Smooth muscle cell (in vitro differentiated cells): Measurements from ENCODE around the gene USP35. TPM values are rescaled to one million over a fixed set of nuclear protein-coding genes. Genes with fewer than 3 reads are reported as not detected.

Experiments
- DNase-seq: peaks from one replicate; lab custom pipeline; 2025; ENCODE audit not compliant: unreplicated experiment; lab: John Stamatoyannopoulos, UW
- H2AFZ ChIP-seq: fragments of 200-600 bp; sonication (generic); 2 replicates; pipeline ENCODE4 v1.6.0; 2016; ENCODE audit warnings: antibody characterized with exemption, low read depth, mild to moderate bottlenecking
- H3F3A ChIP-seq: fragments of 200-600 bp; sonication (generic); 2 replicates; pipeline ENCODE4 v1.6.0; 2017; ENCODE audit warnings: antibody characterized with exemption, low read depth
- H3K27ac ChIP-seq: fragments of 200-600 bp; sonication (generic); 2 replicates; pipeline ENCODE4 v1.5.1; 2016; ENCODE audit warnings: low read depth, mild to moderate bottlenecking
- H3K27me3 ChIP-seq: fragments of 200-600 bp; sonication (generic); 2 replicates; pipeline ENCODE4 v1.6.1; 2016; ENCODE audit warnings: low read depth, mild to moderate bottlenecking
- H3K36me3 ChIP-seq: fragments of 200-600 bp; sonication (generic); 2 replicates; pipeline ENCODE4 v1.5.1; 2016; ENCODE audit warnings: low read depth
- H3K4me1 ChIP-seq: fragments of 200-600 bp; sonication (generic); 2 replicates; pipeline ENCODE4 v1.5.1; 2016; ENCODE audit warnings: low read depth
- H3K4me2 ChIP-seq: fragments of 200-600 bp; sonication (generic); 2 replicates; pipeline ENCODE4 v1.6.0; 2016; ENCODE audit warnings: mild to moderate bottlenecking
- H3K4me3 ChIP-seq: fragments of 200-600 bp; sonication (generic); 2 replicates; pipeline ENCODE4 v1.5.1; 2016; ENCODE audit warnings: mild to moderate bottlenecking
- H3K79me2 ChIP-seq: fragments of 200-600 bp; sonication (generic); 2 replicates; pipeline ENCODE4 v1.6.0; 2016; ENCODE audit warnings: low read depth, mild to moderate bottlenecking
- H3K9ac ChIP-seq: fragments of 200-600 bp; sonication (generic); 2 replicates; pipeline ENCODE4 v1.6.0; 2016; ENCODE audit warnings: low read depth
- H3K9me3 ChIP-seq: fragments of 200-600 bp; sonication (generic); replicated peaks from 2 replicates; pipeline ENCODE4 v1.5.1; 2016; ENCODE audit warnings: low read depth
- H4K20me1 ChIP-seq: fragments of 200-600 bp; sonication (generic); 2 replicates; pipeline ENCODE4 v1.6.0; 2016; ENCODE audit warnings: low read depth
- WGBS: methylation state at CpG from one replicate; pipeline ENCODE4 v1.1.7; 2016; ENCODE audit warnings: low lambda C conversion rate; 5-methylcytosine and 5-hydroxymethylcytosine counted together
- polyA plus RNA-seq: library from polyadenylated mRNA; unstranded; fragments of >200 nt; fragmentation: Nextera tagmentation; extraction: Ambion mirVana; gene quantifications from 2 replicates; pipeline ENCODE4 v1.2.1, GENCODE V29; 2016
- total RNA-seq: library from RNA; depleted of rRNA; stranded (reverse); fragments of >200 nt; gene quantifications from 2 replicates; pipeline ENCODE4 v1.2.3, GENCODE V29; 2014
- TF ChIP-seq, protein P1 (sequence below): fragments of 200-600 bp; sonication (generic); IDR thresholded peaks from 2 replicates; pipeline ENCODE4 v1.5.1; 2017; ENCODE audit warnings: borderline replicate concordance, mild to moderate bottlenecking, antibody characterized with exemption; ENCODE audit not compliant: insufficient read depth, poor library complexity, severe bottlenecking

Gene USP35
- total and polyA plus RNA-seq, 2 experiments from 2014 or later, result 4.5 to 9.5 TPM

DNA sequence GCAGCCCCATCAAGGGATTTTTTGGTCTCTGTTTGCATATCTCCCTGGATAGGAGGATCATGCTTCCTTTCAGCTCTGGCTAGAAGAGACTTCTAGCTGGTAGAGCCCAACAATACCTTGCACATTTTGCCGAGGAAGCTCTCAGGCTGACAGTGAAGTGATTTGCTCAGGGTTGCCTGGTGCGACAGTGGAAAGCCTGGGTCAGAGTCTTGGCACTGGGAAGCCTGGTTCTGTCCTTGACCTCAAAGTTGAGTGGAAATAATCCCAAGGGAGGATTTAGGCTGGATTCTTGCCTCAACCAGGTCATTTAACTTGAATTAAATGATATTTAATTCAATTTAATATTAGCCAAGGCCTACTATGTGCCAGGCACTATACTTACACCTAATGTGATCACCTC, 24.9 kb upstream of the USP35 start:
- H3K27ac ChIP-seq, result no peak overlapping the region
- H3K4me1 ChIP-seq, result peaks cover 2% of the 10 kb centered on the region
- no peaks in the 10 kb centered on the region for H3K36me3 ChIP-seq
- H3K79me2 ChIP-seq, result no peaks in the 10 kb centered on the region
- no peak for DNase-seq
- H3K27me3 ChIP-seq, result no peaks in the 10 kb centered on the region
- H3K4me3 ChIP-seq, result no peak overlapping the region
- H3F3A ChIP-seq, result peaks cover 3% of the 10 kb centered on the region
- no peaks in the 10 kb centered on the region for H4K20me1 ChIP-seq
- 93% methylated on average over 2 of the region's 2 CpGs for WGBS
- no peak overlapping the region for H3K4me2 ChIP-seq
- H3K9me3 ChIP-seq, result no peaks in the 10 kb centered on the region
- TF ChIP-seq, protein P1, sequence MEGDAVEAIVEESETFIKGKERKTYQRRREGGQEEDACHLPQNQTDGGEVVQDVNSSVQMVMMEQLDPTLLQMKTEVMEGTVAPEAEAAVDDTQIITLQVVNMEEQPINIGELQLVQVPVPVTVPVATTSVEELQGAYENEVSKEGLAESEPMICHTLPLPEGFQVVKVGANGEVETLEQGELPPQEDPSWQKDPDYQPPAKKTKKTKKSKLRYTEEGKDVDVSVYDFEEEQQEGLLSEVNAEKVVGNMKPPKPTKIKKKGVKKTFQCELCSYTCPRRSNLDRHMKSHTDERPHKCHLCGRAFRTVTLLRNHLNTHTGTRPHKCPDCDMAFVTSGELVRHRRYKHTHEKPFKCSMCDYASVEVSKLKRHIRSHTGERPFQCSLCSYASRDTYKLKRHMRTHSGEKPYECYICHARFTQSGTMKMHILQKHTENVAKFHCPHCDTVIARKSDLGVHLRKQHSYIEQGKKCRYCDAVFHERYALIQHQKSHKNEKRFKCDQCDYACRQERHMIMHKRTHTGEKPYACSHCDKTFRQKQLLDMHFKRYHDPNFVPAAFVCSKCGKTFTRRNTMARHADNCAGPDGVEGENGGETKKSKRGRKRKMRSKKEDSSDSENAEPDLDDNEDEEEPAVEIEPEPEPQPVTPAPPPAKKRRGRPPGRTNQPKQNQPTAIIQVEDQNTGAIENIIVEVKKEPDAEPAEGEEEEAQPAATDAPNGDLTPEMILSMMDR, result no peak
- H3K9ac ChIP-seq, result no peak overlapping the region
- H2AFZ ChIP-seq, result no peak overlapping the region

- Histone ChIP-seq H3K79me2 (no peaks in the 10 kb centered on the region), H3K4me1 (peaks cover 4% of the 10 kb centered on the region), H3K27me3 (no peaks in the 10 kb centered on the region), H3K4me2 (no peak overlapping the region), H3K9ac (no peak overlapping the region), H3K27ac (no peak overlapping the region), H3F3A (peaks cover 3% of the 10 kb centered on the region), H4K20me1 (no peaks in the 10 kb centered on the region), H3K4me3 (no peak overlapping the region), H3K9me3 (no peaks in the 10 kb centered on the region), H3K36me3 (no peaks in the 10 kb centered on the region), H2AFZ (no peak overlapping the region)
- TF ChIP-seq, protein P1, result no peak
- 98% methylated on average over 2 of the region's 2 CpGs for WGBS
- DNase-seq, result no peak
Observed at GRCh38 chr11:78164471-78164870, 24.2 kb upstream of the USP35 start.

GRCh38 chr11:78166855-78167469, 21.8 kb upstream of the USP35 start:
- DNase-seq, result no peak
- Histone ChIP-seq H3K4me1 (peaks cover 4% of the 10 kb centered on the region), H3K27ac (peak overlapping the region; percentile 56), H4K20me1 (no peaks in the 10 kb centered on the region), H3K4me2 (peak overlapping the region; percentile 54), H3K9ac (no peak overlapping the region), H3K27me3 (no peaks in the 10 kb centered on the region), H3K4me3 (no peak overlapping the region), H3K9me3 (no peaks in the 10 kb centered on the region), H3K36me3 (no peaks in the 10 kb centered on the region), H2AFZ (no peak overlapping the region), H3F3A (peaks cover 3% of the 10 kb centered on the region), H3K79me2 (no peaks in the 10 kb centered on the region)
- whole genome bisulfite sequencing, result 56% methylated on average over 6 of the region's 6 CpGs
- TF ChIP-seq, protein P1, result no peak
